ENCODE results near the gene SCARB1.
"Not testable (repeated sequence)": the region's sequence is repeated elsewhere in the genome, so short reads cannot be mapped to it uniquely, and the experiment has no call there.

SCARB1 gene

DNA sequence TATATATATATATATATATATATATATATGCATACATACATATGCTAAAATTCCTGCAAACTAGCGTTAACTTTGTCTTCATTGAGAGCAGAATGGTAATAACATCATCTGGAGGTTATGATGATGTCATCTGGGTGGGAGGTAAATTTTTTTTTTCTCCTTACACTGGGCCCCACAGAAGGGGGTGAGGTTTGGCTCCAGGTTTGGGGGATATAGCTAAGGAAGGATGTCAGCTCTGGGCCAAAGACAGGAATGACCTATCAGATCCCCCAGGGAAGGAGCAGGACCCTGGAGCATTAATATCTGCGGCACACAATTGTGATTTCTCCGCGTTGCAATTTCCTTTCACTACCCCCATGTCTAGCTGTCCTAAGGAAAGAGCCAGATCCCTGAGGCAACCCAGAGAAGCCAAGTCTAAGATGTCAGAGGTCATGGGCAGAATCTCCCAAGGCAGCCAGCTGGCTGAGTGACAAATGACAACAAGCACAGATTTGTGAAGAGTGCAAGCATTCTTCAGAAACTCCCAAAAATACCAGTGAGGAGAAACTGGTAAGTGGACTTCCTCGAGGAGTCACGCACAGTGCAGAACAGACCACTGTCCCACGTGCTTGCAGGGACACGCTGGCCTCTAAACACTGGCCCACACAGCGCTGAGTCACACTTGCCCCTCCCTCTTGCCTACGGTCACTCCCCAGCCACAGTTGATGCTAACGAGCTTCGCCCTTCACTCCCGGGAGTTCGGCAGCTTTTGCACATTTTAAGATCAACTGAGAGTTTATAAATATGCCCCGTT, 40.8 kb upstream of the SCARB1 start:
- peak; percentile 89 for DNase-seq (ENCODE audit: low read depth)
- no peak overlapping the region for H3K4me3 ChIP-seq (ENCODE audit: low read depth, low read length)
- TF ChIP-seq, protein P1, sequence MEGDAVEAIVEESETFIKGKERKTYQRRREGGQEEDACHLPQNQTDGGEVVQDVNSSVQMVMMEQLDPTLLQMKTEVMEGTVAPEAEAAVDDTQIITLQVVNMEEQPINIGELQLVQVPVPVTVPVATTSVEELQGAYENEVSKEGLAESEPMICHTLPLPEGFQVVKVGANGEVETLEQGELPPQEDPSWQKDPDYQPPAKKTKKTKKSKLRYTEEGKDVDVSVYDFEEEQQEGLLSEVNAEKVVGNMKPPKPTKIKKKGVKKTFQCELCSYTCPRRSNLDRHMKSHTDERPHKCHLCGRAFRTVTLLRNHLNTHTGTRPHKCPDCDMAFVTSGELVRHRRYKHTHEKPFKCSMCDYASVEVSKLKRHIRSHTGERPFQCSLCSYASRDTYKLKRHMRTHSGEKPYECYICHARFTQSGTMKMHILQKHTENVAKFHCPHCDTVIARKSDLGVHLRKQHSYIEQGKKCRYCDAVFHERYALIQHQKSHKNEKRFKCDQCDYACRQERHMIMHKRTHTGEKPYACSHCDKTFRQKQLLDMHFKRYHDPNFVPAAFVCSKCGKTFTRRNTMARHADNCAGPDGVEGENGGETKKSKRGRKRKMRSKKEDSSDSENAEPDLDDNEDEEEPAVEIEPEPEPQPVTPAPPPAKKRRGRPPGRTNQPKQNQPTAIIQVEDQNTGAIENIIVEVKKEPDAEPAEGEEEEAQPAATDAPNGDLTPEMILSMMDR (conservative IDR thresholded peaks at IDR 0.05; ENCODE audit: low read depth, low read length) = no peak

DNA sequence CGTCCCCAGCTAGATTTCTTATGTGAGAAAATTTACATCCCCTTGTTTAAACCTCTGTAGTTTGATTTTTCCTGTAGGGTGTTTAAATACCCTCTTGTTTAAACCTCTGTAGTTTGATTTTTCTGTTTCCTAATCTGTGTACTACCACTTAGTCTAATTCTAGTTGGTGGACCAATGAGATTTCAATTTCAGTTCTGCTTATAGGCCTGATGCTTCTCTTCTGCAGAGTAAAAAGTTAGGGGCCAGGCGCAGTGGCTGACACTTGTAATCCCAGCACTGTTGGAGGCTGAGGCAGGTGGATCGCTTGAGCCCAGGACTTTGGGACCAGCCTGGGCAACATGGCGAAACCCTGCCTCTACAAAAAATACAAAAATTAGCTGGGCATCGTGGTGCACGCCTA, 39.3 kb upstream of the SCARB1 start:
- no peak overlapping the region for H3K4me3 ChIP-seq (ENCODE audit: low read depth, low read length)
- DNase-seq (ENCODE audit: low read depth) = no peak
- TF ChIP-seq, protein P1 (conservative IDR thresholded peaks at IDR 0.05; ENCODE audit: low read depth, low read length) = no peak

DNA sequence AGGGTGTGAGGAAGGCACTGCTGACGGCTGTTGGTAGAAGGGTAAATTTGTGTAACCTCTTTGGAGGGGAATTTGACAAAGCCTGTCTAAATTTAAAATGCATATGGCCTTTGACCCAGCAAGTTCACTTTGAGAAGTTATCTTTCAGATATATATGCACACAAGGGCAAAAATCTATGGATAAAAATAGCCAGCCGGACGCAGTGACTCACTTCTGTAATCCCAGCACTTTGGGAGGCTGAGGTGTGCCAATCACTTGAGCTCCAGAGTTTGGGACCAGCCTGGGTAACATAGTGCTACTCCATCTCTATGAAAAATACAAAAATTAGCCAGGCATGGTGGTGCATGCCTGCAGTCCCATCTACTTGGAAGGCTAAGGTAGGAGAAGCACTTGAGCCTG, 37.3 kb upstream of the SCARB1 start:
- H3K4me3 ChIP-seq (ENCODE audit: low read depth, low read length) = no peak overlapping the region
- TF ChIP-seq, protein P1 (conservative IDR thresholded peaks at IDR 0.05; ENCODE audit: low read depth, low read length) = no peak
- DNase-seq (ENCODE audit: low read depth) = no peak

GRCh38 chr12:124900345-124900795, 36.7 kb upstream of the SCARB1 start:
- DNase-seq (ENCODE audit: low read depth); H3K4me3 ChIP-seq (ENCODE audit: low read depth, low read length): not testable (repeated sequence)

- TF ChIP-seq, protein P1 (conservative IDR thresholded peaks at IDR 0.05; ENCODE audit: low read depth, low read length) = no peak
- no peak for DNase-seq (ENCODE audit: low read depth)
- H3K4me3 ChIP-seq (ENCODE audit: low read depth, low read length) = no peak overlapping the region
Observed at GRCh38 chr12:124898923-124899294, 35.2 kb upstream of the SCARB1 start.

GRCh38 chr12:124898200-124898922, 34.7 kb upstream of the SCARB1 start:
- no peak overlapping the region for H3K4me3 ChIP-seq (ENCODE audit: low read depth, low read length)
- no peak for DNase-seq (ENCODE audit: low read depth)
- TF ChIP-seq, protein P1 (conservative IDR thresholded peaks at IDR 0.05; ENCODE audit: low read depth, low read length) = peak; percentile 57

DNA sequence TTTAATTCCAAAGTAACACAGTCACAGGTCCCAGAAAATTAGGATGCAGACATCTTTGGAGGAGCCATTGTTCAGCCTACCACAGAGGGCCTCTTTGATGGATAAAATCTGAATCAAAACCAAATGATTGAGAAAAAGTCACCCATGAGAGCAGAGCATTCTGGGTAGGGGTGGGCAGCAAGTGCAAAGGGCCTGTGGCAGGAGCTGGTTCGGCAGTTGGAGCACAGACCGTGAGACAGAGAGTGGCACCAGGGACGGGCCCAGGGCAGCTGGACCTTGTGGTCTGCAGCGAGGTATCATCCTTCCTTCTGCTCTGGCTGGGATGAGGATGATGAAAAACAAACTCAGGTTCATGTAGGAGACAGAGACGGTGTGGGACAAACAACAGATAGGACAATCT, 32.8 kb upstream of the SCARB1 start:
- DNase-seq (ENCODE audit: low read depth) = no peak
- TF ChIP-seq, protein P1 (conservative IDR thresholded peaks at IDR 0.05; ENCODE audit: low read depth, low read length) = no peak
- no peak overlapping the region for H3K4me3 ChIP-seq (ENCODE audit: low read depth, low read length)
